ENCODE results near the gene CRYBB3.

The CRYBB3 gene

DNA sequence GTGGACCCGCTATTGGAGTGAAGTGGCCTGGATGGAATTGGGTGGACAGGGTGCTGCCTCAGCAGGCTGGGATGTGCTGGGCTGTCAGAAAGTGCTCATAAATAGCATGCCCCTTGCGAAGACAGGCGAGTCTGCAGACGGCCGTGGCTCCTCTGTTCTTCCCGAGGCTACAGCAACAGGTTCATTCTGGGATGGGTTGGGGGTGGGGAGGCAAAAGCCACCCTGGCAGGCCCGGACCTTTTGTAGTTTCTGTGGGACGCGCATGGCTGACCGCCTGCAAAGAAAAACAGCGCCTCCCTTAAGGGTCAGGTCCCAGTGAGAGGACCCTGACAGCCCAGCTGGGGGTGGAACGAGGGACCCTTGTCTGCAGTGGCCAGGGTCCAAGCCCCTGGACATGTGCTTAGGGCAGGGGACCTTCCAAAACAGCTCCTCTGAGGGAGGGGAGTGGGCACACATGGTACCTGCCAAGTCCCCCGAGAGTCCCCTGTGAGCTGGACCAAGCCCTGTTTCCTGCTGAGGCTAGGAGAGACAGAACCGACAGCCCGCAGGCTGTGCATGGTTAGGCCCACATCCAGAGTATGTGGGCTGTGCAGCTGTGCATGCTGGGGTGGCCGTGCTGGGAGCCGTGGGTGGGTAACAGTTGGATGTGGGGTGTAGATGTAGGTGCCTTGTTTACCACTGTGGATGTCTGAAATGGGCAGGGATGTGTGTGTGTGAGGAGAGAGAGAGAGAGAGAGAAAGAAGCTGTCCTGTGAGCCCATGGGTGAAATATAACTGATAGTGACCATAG is at the start of gene CRYBB3:
TSS of gene CRYBB3 (plus strand) at position 128 of the 790 bp plus-strand sequence. CDS start 1,539 bp downstream, outside the sequence.
- H3K4me3 ChIP-seq (ENCODE audit: low read depth, low read length), result no peak within 1 kb of the TSS
- TF ChIP-seq, protein P1, sequence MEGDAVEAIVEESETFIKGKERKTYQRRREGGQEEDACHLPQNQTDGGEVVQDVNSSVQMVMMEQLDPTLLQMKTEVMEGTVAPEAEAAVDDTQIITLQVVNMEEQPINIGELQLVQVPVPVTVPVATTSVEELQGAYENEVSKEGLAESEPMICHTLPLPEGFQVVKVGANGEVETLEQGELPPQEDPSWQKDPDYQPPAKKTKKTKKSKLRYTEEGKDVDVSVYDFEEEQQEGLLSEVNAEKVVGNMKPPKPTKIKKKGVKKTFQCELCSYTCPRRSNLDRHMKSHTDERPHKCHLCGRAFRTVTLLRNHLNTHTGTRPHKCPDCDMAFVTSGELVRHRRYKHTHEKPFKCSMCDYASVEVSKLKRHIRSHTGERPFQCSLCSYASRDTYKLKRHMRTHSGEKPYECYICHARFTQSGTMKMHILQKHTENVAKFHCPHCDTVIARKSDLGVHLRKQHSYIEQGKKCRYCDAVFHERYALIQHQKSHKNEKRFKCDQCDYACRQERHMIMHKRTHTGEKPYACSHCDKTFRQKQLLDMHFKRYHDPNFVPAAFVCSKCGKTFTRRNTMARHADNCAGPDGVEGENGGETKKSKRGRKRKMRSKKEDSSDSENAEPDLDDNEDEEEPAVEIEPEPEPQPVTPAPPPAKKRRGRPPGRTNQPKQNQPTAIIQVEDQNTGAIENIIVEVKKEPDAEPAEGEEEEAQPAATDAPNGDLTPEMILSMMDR (IDR thresholded peaks at IDR 0.05; ENCODE audit: control insufficient read depth, extremely low read depth, insufficient read depth), result no peak
- DNase-seq (ENCODE audit: low read depth), result no peak

DNA sequence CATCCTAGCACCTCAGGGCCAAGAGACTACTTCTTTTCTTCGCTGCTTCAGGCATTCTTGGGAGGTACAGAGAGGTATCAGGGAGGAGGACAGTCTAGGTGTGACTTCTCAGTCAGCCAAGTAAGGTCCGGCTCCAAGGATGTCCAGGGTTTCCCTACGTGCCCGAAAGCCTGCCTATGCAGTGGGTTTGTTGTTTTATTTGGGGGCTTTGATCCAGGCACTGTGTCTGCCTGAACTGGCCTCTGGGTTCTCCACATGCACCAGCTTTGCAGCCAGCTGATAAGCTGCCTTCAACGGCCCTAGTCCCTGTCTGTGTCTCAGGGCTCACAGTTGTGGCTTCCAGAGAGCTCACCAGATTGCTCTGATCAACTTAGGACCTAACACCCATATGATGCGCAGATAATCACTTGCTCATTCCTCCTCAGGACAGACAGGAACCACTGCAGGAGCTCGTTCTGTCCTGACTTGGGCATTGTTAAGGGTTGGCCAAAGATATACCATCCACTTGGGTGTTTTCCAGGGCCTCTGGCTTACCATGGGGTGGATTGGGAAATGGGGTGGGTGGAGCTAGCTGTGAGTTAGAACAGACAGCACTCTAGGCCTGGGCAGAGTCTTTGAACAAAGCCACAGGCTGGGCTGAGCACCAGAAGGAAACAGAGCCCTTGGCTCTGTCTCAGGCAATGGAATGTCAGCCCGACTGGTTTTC is 45.5 kb upstream of the CRYBB3 start:
- H3K4me3 ChIP-seq (ENCODE audit: low read depth, low read length), result no peak overlapping the region
- peak; percentile 83 for DNase-seq (ENCODE audit: low read depth)
- TF ChIP-seq, protein P1 (IDR thresholded peaks at IDR 0.05; ENCODE audit: control insufficient read depth, extremely low read depth, insufficient read depth), result no peak

DNA sequence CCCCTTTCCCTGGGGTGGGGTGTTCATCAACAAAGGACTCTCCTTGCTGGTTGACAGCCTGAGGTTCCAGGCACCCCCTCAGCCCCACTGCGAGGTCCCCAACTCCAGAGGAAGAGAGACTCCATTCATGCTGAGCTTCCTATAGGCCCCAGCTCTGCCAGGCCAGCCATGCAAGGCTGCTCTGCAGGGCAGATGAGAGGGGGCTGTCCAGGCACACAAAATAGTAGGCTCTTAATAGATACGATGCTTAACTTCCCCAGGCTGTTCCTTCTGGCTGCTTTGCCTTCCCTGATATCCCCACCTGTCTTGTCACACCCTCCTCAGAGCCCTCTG is 45.0 kb upstream of the CRYBB3 start:
- TF ChIP-seq, protein P1 (IDR thresholded peaks at IDR 0.05; ENCODE audit: control insufficient read depth, extremely low read depth, insufficient read depth), result no peak
- H3K4me3 ChIP-seq (ENCODE audit: low read depth, low read length), result no peak overlapping the region
- DNase-seq (ENCODE audit: low read depth), result no peak

DNA sequence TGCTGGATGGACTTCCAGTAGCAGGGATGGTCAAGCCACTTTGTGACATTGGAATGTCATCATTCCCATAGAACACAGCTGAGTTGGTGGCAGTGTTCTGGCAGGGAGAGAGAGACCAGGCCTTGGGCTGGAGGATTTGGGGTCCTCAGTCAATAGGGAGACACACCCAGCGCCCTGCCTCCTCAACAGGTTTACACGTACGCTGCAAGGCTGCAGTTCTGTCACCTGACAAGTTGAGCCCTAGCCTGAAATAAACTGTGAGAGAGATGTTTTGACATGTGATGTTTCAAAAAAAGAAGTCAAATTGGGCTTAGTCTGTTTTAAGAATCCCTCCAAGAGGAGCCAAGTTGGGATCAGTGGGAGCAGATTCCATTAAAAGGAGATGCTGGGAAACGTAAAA is 42.9 kb upstream of the CRYBB3 start:
- TF ChIP-seq, protein P1 (IDR thresholded peaks at IDR 0.05; ENCODE audit: control insufficient read depth, extremely low read depth, insufficient read depth), result no peak
- no peak overlapping the region for H3K4me3 ChIP-seq (ENCODE audit: low read depth, low read length)
- DNase-seq (ENCODE audit: low read depth), result no peak

DNA sequence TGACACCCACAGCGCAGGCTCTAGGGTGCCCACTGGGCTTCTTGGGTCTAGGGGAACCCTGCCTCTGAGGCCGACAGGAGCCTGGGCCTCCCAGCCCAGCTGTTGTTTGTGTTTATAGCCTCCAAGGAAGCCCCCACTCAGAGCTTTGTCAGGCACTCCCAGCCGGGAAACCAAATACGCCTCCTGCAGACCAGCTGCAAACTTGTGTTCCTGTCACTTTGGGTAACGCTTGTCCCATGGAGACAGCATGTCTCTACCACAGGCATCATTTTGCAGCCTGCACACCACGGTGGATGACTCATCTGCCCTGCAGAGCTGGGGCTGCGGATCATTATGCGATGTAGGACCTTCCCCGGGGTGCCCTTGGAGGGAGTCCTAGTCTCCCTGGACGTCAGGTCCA is 40.6 kb upstream of the CRYBB3 start:
- no peak for DNase-seq (ENCODE audit: low read depth)

DNA sequence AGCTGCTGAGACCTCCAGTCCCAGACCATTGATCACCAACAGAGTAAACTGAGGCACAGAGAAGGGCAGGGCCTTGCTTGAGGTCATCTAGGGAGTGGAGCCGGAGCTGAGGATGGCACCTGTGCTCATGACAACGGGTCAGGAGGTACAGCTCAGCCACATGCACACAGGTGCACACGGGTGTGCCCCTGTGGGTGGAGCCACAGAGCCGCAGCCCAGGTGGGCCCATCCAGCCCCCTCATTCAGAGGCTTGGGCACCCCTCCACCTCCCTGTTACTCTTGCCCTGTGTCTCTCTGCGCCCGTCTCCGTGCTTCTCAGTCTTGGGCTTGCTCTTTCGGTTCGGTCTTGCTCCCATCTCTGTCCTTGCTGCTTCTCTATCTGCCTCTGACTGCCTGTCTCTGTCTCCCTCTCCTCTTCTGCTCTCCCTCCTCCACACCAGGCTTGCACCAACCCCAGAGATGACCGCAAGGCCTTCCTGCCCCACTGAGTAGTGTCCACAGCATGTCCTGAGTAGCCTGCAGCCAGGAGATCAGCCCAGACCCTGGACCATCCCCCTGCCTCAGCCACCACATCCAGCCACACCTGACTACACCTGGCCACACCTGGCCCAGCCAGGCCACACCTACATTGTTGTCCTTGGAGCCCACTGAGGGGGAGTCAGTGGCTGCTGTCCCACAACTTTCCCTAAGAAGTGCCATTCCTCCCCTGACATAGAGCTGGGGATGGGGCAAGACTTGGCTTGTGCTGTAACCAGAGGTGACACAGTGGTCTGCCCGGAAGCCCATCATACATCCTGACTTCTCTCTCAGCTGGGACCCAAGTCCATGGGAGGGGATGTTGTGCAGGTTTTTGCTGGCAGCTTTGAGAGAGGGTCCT is 39.3 kb upstream of the CRYBB3 start:
- TF ChIP-seq, protein P1 (IDR thresholded peaks at IDR 0.05; ENCODE audit: control insufficient read depth, extremely low read depth, insufficient read depth), result no peak
- H3K4me3 ChIP-seq (ENCODE audit: low read depth, low read length), result no peak overlapping the region
- no peak for DNase-seq (ENCODE audit: low read depth)

More for the DNA sequence above, 40.6 kb upstream of the CRYBB3 start:
- TF ChIP-seq, protein P1 (IDR thresholded peaks at IDR 0.05; ENCODE audit: control insufficient read depth, extremely low read depth, insufficient read depth), result no peak
- no peak overlapping the region for H3K4me3 ChIP-seq (ENCODE audit: low read depth, low read length)
